ENCODE data around the gene ADAM33. TPM values are rescaled to one million over a fixed set of nuclear protein-coding genes. Genes with fewer than 3 reads are reported as not detected.

Gene ADAM33
- total RNA-seq, 2 donors from 2014 or later, result not detected

- Mint-ChIP-seq H3K4me3 (no peak overlapping the region), H3K9me3 (no peaks in the 10 kb centered on the region), H3K27ac (no peak overlapping the region), H3K27me3 (ENCODE audit: low read depth) (peaks cover 18% of the 10 kb centered on the region), H3K36me3 (ENCODE audit: insufficient read depth in 2 of 2) (no peaks in the 10 kb centered on the region), H3K4me1 (ENCODE audit: low read depth) (no peaks in the 10 kb centered on the region)
- DNase-seq (no peak), ATAC-seq (replicated peaks in 1 of 2) (no peak)
Observed at GRCh38 chr20:3720068-3720467, 38.3 kb upstream of the ADAM33 start.

DNA sequence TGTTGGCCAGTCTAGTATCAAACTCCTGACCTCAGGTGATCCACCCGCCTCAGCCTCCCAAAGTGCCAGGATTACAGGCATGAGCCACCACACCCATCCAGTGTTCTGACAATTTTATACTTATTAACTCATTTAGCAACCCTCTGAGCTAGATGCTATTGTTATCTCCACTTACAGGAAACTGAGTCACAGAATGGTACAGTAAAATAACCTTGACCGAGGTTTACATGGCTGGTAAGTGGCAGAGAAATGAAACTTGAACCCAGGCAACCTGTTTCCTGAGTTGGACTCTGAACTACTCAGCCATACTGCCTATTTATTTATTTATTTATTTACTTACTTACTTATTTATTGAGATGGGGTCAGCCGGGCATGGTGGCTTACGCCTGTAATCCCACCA is 37.2 kb upstream of the ADAM33 start:
- DNase-seq (no peak), ATAC-seq (replicated peaks in 1 of 2) (no peak)
- H3K4me3 Mint-ChIP-seq, result no peak overlapping the region
- H3K27me3 Mint-ChIP-seq (ENCODE audit: low read depth), result peaks cover 18% of the 10 kb centered on the region
- no peaks in the 10 kb centered on the region for H3K9me3 Mint-ChIP-seq
- no peaks in the 10 kb centered on the region for H3K4me1 Mint-ChIP-seq (ENCODE audit: low read depth)
- no peaks in the 10 kb centered on the region for H3K36me3 Mint-ChIP-seq (ENCODE audit: insufficient read depth in 2 of 2)
- no peak overlapping the region for H3K27ac Mint-ChIP-seq

DNA sequence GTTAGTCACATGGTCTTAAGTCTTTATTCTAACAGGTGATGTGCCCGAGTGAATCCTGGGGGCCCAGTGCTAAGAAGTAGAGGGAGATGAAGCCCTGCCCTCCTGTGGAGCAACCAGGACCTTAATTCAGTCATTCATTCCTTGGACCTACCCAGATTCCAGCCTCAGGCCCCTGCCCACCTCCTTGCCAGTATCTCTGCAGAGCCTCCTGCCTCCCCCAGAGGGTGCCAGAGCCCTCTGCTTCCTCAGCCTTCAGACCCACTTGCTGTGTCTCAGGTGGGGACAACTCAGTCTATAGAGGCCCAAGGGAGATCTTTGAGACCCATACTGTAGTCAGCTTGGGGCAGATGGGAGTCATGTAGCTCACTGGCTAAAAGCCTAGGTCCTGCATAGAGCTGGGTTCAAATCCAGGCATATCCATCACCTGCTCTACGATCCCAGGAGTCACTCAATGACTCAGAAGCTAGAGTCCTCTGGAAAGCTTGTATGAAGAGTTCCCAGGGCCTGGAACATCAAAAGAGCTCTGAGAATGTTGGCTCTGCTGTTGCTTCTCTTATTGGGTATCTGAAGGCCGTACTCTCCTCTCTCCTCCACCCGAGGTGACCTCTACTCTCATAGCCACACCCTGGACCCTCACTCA is 34.5 kb upstream of the ADAM33 start:
- DNase-seq, result peak; percentile 34 to 42
- no peaks in the 10 kb centered on the region for H3K36me3 Mint-ChIP-seq (ENCODE audit: insufficient read depth in 2 of 2)
- H3K4me1 Mint-ChIP-seq (ENCODE audit: low read depth), result no peaks in the 10 kb centered on the region
- H3K9me3 Mint-ChIP-seq, result no peaks in the 10 kb centered on the region
- H3K27me3 Mint-ChIP-seq (ENCODE audit: low read depth), result peaks cover 23% of the 10 kb centered on the region
- peak; percentile 75 to 86 for ATAC-seq (replicated peaks in 1 of 2)
- H3K4me3 Mint-ChIP-seq, result no peak overlapping the region
- H3K27ac Mint-ChIP-seq, result no peak overlapping the region

- Mint-ChIP-seq H3K27me3 (ENCODE audit: low read depth) (peaks cover 15% of the 10 kb centered on the region), H3K36me3 (ENCODE audit: insufficient read depth in 2 of 2) (no peaks in the 10 kb centered on the region), H3K27ac (no peak overlapping the region), H3K9me3 (no peaks in the 10 kb centered on the region), H3K4me1 (ENCODE audit: low read depth) (no peaks in the 10 kb centered on the region), H3K4me3 (no peak overlapping the region)
- DNase-seq (no peak), ATAC-seq (replicated peaks in 1 of 2) (no peak)
Observed at GRCh38 chr20:3714092-3714491, 32.3 kb upstream of the ADAM33 start.

DNA sequence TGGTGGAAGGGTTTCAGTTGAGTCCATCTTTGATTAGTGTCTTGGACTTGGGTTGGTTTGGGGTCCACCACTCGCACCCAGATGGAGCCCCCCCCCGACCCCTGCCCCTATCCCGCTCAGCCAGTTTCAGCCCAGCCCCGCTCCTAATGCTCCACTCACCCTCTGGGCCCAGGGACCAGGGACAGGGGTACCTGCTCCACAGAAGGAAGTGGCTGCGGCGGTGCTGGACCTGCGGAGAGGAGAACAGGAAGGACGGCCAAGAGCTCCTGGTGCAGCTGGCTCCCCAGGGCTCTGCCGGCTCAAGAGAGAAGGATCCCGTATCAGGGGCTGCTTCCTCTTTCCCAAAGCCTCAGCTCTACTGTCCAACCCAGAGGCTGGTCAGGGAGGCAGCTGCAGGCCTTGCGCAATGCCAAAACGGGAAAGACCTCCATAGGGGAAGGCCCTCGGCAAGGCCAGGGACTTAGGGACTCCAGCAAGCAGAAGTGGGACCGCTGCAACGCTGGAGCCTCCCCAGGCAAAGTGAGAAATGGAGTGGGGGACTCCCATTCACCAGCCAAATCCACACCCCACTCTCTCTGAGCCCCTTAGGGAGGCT is 30.6 kb upstream of the ADAM33 start, which contains the start of gene SIGLEC1:
Gene SIGLEC1 (minus strand): TSS at position 322 of the 595 bp plus-strand sequence. CDS start 5,472 bp downstream, outside the sequence.
- no peaks in the 10 kb centered on the region for H3K36me3 Mint-ChIP-seq (ENCODE audit: insufficient read depth in 2 of 2)
- peaks cover 8% of the 10 kb centered on the region for H3K27me3 Mint-ChIP-seq (ENCODE audit: low read depth)
- H3K9me3 Mint-ChIP-seq, result no peaks in the 10 kb centered on the region
- DNase-seq (no peak), ATAC-seq (replicated peaks in 1 of 2) (no peak)
- no peak within 1 kb of the TSS for H3K4me3 Mint-ChIP-seq
- no peaks in the 10 kb centered on the region for H3K4me1 Mint-ChIP-seq (ENCODE audit: low read depth)
- no peak within 1 kb of the TSS for H3K27ac Mint-ChIP-seq

DNA sequence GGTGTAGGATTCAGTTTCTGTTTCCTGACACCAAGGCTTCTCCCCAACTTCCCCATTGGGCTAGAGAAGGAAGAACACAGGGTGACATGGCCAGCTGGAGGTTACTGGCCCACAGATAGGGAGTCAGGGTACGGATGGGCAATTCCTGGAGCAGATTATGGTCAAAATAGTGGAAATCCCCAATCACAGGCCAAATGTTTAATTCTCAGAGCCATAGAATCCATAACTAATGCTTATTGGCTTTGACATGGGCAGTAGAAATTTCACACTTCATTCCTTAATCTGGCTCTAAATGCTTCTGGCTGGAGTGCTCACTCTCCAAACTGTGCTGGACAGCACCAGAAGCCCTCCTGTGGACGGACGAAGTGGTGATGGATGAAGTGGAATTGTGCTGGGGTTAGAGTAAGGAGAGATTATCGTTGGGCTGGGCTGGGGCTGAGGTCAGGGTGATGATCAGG is 29.7 kb upstream of the ADAM33 start:
- ATAC-seq (replicated peaks in 1 of 2) (no peak), DNase-seq (no peak)
- Mint-ChIP-seq H3K27me3 (ENCODE audit: low read depth) (peaks cover 8% of the 10 kb centered on the region), H3K9me3 (no peaks in the 10 kb centered on the region), H3K36me3 (ENCODE audit: insufficient read depth in 2 of 2) (no peaks in the 10 kb centered on the region), H3K27ac (no peak overlapping the region), H3K4me1 (ENCODE audit: low read depth) (no peaks in the 10 kb centered on the region), H3K4me3 (no peak overlapping the region)

- Mint-ChIP-seq H3K27ac (no peak overlapping the region), H3K27me3 (ENCODE audit: low read depth) (peaks cover 8% of the 10 kb centered on the region), H3K4me3 (no peak overlapping the region), H3K36me3 (ENCODE audit: insufficient read depth in 2 of 2) (no peaks in the 10 kb centered on the region), H3K4me1 (ENCODE audit: low read depth) (no peaks in the 10 kb centered on the region), H3K9me3 (no peaks in the 10 kb centered on the region)
- DNase-seq (peak; percentile 74 to 84), ATAC-seq (replicated peaks in 1 of 2) (peak; percentile 62 to 69)
Observed at GRCh38 chr20:3710703-3711483, 29.1 kb upstream of the ADAM33 start.

- Mint-ChIP-seq H3K36me3 (ENCODE audit: insufficient read depth in 2 of 2) (no peaks in the 10 kb centered on the region), H3K4me3 (no peak overlapping the region), H3K4me1 (ENCODE audit: low read depth) (no peaks in the 10 kb centered on the region), H3K27me3 (ENCODE audit: low read depth) (peaks cover 8% of the 10 kb centered on the region), H3K9me3 (no peaks in the 10 kb centered on the region), H3K27ac (no peak overlapping the region)
- ATAC-seq (replicated peaks in 1 of 2) (no peak), DNase-seq (no peak)
Observed at GRCh38 chr20:3710011-3710466, 28.2 kb upstream of the ADAM33 start.

- no peaks in the 10 kb centered on the region for H3K9me3 Mint-ChIP-seq
- H3K27me3 Mint-ChIP-seq (ENCODE audit: low read depth), result peaks cover 8% of the 10 kb centered on the region
- ATAC-seq (replicated peaks in 1 of 2) (no peak), DNase-seq (no peak)
- H3K4me3 Mint-ChIP-seq, result no peak overlapping the region
- no peaks in the 10 kb centered on the region for H3K36me3 Mint-ChIP-seq (ENCODE audit: insufficient read depth in 2 of 2)
- H3K27ac Mint-ChIP-seq, result no peak overlapping the region
- no peaks in the 10 kb centered on the region for H3K4me1 Mint-ChIP-seq (ENCODE audit: low read depth)
Observed at GRCh38 chr20:3707508-3707899, 25.7 kb upstream of the ADAM33 start.

- no peak overlapping the region for H3K4me3 Mint-ChIP-seq
- no peak overlapping the region for H3K27ac Mint-ChIP-seq
- ATAC-seq (replicated peaks in 1 of 2), result no peak
- no peaks in the 10 kb centered on the region for H3K9me3 Mint-ChIP-seq
- peaks cover 8% of the 10 kb centered on the region for H3K27me3 Mint-ChIP-seq (ENCODE audit: low read depth)
- H3K4me1 Mint-ChIP-seq (ENCODE audit: low read depth), result no peaks in the 10 kb centered on the region
- no peaks in the 10 kb centered on the region for H3K36me3 Mint-ChIP-seq (ENCODE audit: insufficient read depth in 2 of 2)
- DNase-seq, result no peak
Observed at GRCh38 chr20:3706774-3707507, 25.1 kb upstream of the ADAM33 start.

- H3K4me1 Mint-ChIP-seq (ENCODE audit: low read depth), result no peaks in the 10 kb centered on the region
- no peak overlapping the region for H3K4me3 Mint-ChIP-seq
- no peak overlapping the region for H3K27ac Mint-ChIP-seq
- DNase-seq (no peak), ATAC-seq (replicated peaks in 1 of 2) (no peak)
- no peaks in the 10 kb centered on the region for H3K9me3 Mint-ChIP-seq
- peaks cover under 1% of the 10 kb centered on the region for H3K27me3 Mint-ChIP-seq (ENCODE audit: low read depth)
- no peaks in the 10 kb centered on the region for H3K36me3 Mint-ChIP-seq (ENCODE audit: insufficient read depth in 2 of 2)
Observed at GRCh38 chr20:3705970-3706739, 24.3 kb upstream of the ADAM33 start.

GRCh38 chr20:3705491-3705969 is 23.7 kb upstream of the ADAM33 start:
- Mint-ChIP-seq H3K36me3 (ENCODE audit: insufficient read depth in 2 of 2) (no peaks in the 10 kb centered on the region), H3K4me3 (no peak overlapping the region), H3K27ac (no peak overlapping the region), H3K9me3 (no peaks in the 10 kb centered on the region), H3K4me1 (ENCODE audit: low read depth) (no peaks in the 10 kb centered on the region), H3K27me3 (ENCODE audit: low read depth) (no peaks in the 10 kb centered on the region)
- DNase-seq (no peak), ATAC-seq (replicated peaks in 1 of 2) (no peak)
